HCEC 1CT (cell line): Measurements from ENCODE around the gene MTCL1.

Source experiments
- DNase-seq: peaks from one replicate; pipeline ENCODE4 v3.0.0-alpha.2; 2017

MTCL1 gene

DNA sequence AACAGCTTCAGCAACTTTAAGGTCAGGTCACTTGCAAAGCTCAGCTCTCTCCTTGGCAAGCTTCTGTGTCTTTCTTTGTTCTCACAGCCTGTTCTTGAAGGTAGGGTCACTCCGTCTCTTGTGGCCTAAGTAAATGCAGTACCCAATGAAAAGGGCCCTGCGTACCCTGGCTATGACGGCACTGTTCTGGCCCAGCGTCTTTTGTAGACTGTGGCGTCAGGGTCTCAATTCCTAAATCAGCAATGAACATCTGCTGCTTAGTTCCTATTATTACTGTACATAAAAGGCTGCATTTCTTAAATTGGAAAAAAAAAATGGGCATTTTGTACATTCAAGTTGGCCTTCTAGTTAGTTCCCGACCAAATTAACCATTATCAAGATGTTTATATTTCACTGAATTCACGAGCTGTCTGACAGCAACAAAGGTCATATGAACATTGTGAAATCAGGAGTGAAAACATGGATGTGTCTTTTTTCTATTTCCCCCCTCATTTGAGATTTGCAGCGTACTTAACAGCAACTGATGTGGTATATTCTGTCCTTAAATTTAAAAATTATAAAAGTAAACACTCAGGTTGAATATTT, 17.0 kb upstream of the MTCL1 start:
- no peak for DNase-seq

- DNase-seq: no peak
Measured at GRCh38 chr18:8688816-8689215, 16.5 kb upstream of the MTCL1 start.

DNA sequence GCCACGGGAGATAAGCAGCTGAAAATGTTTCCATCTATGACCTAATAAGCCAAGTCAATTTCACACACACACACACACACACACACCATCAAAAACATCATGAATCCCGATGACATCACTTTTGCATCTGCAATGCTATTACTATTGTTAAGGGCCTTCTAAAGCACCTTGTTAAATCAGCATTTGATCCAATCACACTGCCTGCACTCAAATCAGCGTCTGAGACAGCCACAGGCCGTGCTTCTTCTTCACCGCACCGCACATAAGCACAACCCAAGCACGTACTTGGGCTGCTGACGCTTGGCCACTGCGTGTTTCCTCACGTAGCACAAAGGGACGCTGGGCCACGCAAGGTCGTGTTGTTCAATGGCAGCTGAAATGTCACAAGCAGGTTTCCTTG, 15.8 kb upstream of the MTCL1 start:
- DNase-seq: no peak

- DNase-seq: no peak
Measured at GRCh38 chr18:8694891-8695290, 10.5 kb upstream of the MTCL1 start.

DNA sequence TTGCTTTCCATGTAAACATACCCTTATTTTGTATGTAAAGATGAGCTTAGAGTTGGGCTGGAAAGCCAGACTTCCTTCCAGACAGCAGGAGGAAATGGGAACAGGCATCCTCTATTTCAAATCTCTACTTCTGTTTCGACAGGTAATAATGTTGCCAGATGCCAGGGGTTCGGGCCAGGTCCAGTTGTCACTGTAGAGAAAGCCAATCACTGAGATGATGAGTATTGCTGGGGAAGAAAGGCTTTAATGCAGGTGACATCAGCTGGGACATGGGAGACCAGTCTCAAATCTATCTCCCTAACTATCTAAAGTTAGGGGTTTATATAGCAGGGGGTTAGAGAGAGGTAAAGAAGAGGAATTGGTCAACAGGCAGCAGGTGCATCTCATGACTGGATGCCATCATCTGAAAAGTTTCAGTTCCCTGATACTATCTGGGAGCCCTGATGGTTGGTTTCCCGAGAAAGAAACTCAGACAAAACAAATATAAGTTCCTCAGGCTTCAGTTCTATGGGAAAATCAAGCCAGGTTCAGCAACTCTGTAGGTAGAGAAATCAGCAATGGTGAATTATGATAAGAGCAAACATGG, 9.3 kb upstream of the MTCL1 start:
- DNase-seq: no peak

- DNase-seq: peak; percentile 48
Measured at GRCh38 chr18:8696749-8697211, 8.6 kb upstream of the MTCL1 start.

DNA sequence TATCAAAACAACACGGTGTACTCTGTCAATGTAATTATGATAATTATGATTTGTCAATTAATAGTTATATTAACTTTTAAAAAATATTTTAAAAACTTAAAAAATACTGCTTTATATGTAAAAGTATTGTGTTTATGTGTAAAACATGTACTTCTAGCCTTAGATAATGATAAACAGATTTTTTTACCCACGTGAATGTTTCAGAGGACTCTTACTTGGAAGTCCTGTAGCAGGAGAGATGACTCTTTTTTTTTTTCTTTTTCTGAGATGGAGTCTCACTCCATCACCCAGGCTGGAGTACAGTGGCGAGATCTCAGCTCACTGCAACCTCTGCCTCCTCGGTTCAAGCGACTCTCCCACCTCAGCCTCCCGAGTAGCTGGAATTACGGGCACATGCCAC, 6.2 kb upstream of the MTCL1 start:
- DNase-seq: no peak

- DNase-seq: no peak
Measured at GRCh38 chr18:8699948-8700347, 5.4 kb upstream of the MTCL1 start.

GRCh38 chr18:8701546-8702118, 3.7 kb upstream of the MTCL1 start:
- peak; percentile 84 for DNase-seq

DNA sequence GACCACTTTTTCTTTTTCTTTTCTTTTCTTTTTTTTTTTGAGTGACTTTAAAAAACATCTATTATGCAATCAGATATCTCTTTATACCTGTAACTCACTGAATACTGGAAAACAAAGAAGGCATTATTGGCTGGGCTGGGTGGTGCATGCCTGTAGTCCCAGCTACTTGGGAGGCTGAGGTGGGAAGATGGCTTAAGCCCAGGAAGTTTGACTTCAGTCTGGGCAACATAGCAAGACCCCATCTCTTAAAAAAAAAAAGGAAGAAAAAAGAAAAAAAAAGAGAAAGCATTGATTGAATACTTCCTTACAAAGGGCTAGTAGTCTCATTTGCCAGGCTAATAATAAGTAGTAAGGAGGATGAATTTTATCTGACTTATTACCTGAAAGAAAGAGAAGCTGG, 2.7 kb upstream of the MTCL1 start:
- DNase-seq: no peak

DNA sequence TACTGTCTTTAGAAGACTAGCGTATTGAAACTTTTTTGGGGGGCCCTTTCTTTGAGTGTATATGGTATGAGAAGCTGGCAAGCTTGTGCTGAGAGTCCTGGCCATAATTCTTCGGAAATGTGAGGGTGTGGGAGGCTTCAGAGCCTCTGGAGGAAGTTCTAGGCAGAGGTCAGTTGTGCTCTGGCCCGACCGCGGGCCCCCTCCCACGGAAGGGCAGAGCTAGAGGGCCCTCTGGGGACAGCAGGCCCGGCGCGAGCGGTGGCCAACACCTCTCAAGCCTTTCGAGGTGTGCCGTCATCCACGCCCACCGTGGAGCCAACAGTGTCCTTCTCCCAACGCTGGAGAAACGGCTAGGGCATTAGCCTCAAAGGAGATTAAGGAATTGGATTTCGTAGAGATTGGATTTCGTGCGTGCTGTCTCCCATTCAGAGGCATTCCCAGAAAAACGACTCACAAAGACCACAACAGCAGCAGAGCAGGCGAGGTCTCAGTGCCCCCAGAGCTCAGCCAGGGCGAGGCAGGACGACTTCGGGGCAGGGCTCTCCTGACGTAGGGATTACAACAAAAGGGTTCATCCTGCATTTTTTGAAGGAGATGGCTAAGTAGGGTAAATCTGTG, 2.2 kb upstream of the MTCL1 start:
- DNase-seq: no peak

- DNase-seq: no peak
Measured at GRCh38 chr18:8703781-8704301, 1.5 kb upstream of the MTCL1 start.

- peak; percentile 92 for DNase-seq
Measured at GRCh38 chr18:8704361-8705237, 757 bp upstream of the MTCL1 start.

GRCh38 chr18:8705961-8706790, 820 bp downstream of the MTCL1 start:
- peak; percentile 39 for DNase-seq

DNA sequence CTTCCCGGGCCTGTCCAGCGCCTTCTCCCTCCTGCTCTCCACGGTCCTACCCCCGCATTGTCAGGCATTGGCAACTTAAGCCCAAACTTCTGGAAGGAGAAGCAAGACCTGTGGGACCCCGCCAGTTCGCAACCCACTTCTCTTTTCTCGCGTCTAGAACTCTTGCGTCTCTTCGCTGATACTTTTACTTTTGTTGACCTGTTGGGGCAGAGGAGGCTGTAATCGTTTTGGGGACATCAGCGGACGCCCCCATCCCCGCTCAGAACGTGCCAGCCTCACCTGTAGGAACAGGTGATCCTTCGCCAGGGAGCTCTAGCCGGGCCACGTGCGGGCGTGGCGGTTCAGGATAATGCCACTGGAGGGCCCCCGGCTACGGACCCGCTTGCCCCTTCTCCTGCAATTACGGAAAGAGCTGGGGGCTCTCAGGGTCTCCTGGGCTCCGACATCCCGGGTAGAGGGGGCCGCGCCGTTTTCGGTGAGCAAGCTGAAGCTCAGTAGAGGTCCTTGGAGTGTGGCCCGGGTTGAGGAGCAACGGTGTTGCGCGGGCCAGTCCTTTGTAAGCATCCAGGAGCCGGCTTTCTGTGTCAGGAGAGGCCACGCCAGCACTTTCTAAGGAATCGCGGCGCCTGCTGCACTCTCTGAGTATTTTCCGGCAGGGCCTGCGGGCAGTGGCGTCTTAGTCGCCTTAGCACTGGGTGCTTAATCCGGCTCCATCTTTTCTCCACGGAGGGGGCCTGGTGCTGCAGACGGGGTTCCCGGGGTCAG, 1.6 kb downstream of the MTCL1 start:
- DNase-seq: peak; percentile 78

GRCh38 chr18:8707556-8708300, 2.4 kb downstream of the MTCL1 start:
- peak; percentile 64 for DNase-seq

GRCh38 chr18:8708670-8709069, 3.3 kb downstream of the MTCL1 start:
- no peak for DNase-seq

DNA sequence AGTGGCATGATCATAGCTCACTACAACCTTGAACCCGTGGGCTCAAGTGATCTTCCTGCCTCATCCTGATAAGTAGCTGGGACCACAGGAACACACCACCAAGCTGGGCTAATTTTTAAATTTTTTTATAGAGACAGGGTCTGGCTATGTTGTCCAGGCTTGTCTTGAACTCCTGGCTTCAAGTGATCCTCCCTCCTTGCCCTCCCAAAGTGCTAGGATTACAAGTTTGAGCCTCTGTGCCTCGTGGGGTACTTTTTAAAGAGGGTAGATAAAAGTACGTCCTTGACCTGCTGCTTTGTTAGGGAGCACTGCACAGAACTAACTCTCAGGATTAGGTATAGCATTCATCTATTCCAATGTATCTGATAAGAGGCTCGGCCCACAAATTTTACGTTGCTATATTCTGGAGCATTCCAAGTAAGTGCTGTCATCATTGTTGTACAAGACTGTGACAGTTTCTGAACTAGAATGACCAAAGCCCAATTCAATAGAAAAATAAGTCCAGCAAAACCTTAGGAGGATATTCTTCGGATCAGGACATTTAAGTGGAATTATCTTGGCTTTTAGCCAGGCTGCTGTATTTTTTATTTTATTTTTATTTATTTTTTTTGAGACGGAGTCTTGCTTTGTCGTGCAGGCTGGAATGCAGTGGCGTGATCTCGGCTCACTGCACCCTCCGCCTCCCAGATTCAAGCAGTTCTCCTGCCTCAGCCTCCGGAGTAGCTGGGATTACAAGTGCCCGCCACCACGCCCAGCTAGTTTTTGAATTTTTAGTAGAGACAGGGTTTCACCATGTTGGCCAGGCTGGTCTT, 4.1 kb downstream of the MTCL1 start:
- no peak for DNase-seq

DNA sequence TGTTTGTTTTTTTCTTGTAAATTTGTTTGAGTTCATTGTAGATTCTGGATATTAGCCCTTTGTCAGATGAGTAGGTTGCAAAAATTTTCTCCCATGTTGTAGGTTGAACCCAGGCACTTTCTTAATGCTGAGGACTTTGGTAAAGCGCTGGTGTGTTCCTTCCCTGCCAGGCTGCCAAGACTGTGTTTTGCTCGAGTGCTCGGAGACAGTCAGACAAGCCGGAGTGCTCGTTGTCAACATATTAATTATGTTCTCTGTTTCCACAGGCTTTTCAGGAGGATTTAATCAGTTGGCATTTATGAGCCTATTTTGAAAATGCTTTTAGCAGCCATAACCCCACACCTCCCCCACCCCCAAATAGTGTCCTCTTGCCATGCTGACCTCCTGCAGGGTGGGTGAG, 6.4 kb downstream of the MTCL1 start:
- no peak for DNase-seq

- no peak for DNase-seq
Measured at GRCh38 chr18:8713691-8714090, 8.3 kb downstream of the MTCL1 start.
